ENCODE data around the gene TRAPPC3L.
A peak's percentile ranks its signal among the peaks of the same experiment; 100 is the strongest.

TRAPPC3L gene

GRCh38 chr6:116476002-116476678, 69.3 kb downstream of the TRAPPC3L start:
- no peak overlapping the region for H3K9ac ChIP-seq (ENCODE audit: low read length)
- no peak overlapping the region for H3K27ac ChIP-seq (ENCODE audit: low read depth, low read length)
- H3K4me1 ChIP-seq (ENCODE audit: insufficient read depth, low read length) = no peaks in the 10 kb centered on the region
- no peaks in the 10 kb centered on the region for H3K9me3 ChIP-seq (ENCODE audit: low read length)
- no peaks in the 10 kb centered on the region for H3K36me3 ChIP-seq (ENCODE audit: insufficient read depth, low read length)
- no peaks in the 10 kb centered on the region for H3K27me3 ChIP-seq (ENCODE audit: control insufficient read depth in 1 of 2, insufficient read depth in 2 of 2, low read length in 2 of 2)
- H3K4me3 ChIP-seq (ENCODE audit: low read depth in 1 of 2, low read length in 2 of 2) = no peak overlapping the region

GRCh38 chr6:116475141-116475540, 70.3 kb downstream of the TRAPPC3L start:
- Histone ChIP-seq H3K36me3 (ENCODE audit: insufficient read depth, low read length) (no peaks in the 10 kb centered on the region), H3K27ac (ENCODE audit: low read depth, low read length) (no peak overlapping the region), H3K9me3 (ENCODE audit: low read length) (no peaks in the 10 kb centered on the region), H3K27me3 (ENCODE audit: control insufficient read depth in 1 of 2, insufficient read depth in 2 of 2, low read length in 2 of 2) (no peaks in the 10 kb centered on the region), H3K4me1 (ENCODE audit: insufficient read depth, low read length) (no peaks in the 10 kb centered on the region), H3K4me3 (ENCODE audit: low read depth in 1 of 2, low read length in 2 of 2) (no peak overlapping the region), H3K9ac (ENCODE audit: low read length) (no peak overlapping the region)

- Histone ChIP-seq H3K4me3 (ENCODE audit: low read depth in 1 of 2, low read length in 2 of 2) (no peak overlapping the region), H3K27me3 (ENCODE audit: control insufficient read depth in 1 of 2, insufficient read depth in 2 of 2, low read length in 2 of 2) (no peaks in the 10 kb centered on the region), H3K36me3 (ENCODE audit: insufficient read depth, low read length) (no peaks in the 10 kb centered on the region), H3K9ac (ENCODE audit: low read length) (no peak overlapping the region), H3K9me3 (ENCODE audit: low read length) (no peaks in the 10 kb centered on the region), H3K27ac (ENCODE audit: low read depth, low read length) (no peak overlapping the region), H3K4me1 (ENCODE audit: insufficient read depth, low read length) (no peaks in the 10 kb centered on the region)
These were observed 72.8 kb downstream of the TRAPPC3L start for GRCh38 chr6:116472706-116473105.

GRCh38 chr6:116471531-116471930, 74.0 kb downstream of the TRAPPC3L start:
- H3K9me3 ChIP-seq (ENCODE audit: low read length) = no peaks in the 10 kb centered on the region
- H3K9ac ChIP-seq (ENCODE audit: low read length) = no peak overlapping the region
- H3K27me3 ChIP-seq (ENCODE audit: control insufficient read depth in 1 of 2, insufficient read depth in 2 of 2, low read length in 2 of 2) = no peaks in the 10 kb centered on the region
- H3K4me3 ChIP-seq (ENCODE audit: low read depth in 1 of 2, low read length in 2 of 2) = no peak overlapping the region
- no peak overlapping the region for H3K27ac ChIP-seq (ENCODE audit: low read depth, low read length)
- no peaks in the 10 kb centered on the region for H3K36me3 ChIP-seq (ENCODE audit: insufficient read depth, low read length)
- no peaks in the 10 kb centered on the region for H3K4me1 ChIP-seq (ENCODE audit: insufficient read depth, low read length)

GRCh38 chr6:116468293-116468692, 77.2 kb downstream of the TRAPPC3L start:
- no peak overlapping the region for H3K4me3 ChIP-seq (ENCODE audit: low read depth in 1 of 2, low read length in 2 of 2)
- H3K27me3 ChIP-seq (ENCODE audit: control insufficient read depth in 1 of 2, insufficient read depth in 2 of 2, low read length in 2 of 2) = peaks cover 0 to under 1% of the 10 kb centered on the region in 2 donors
- no peaks in the 10 kb centered on the region for H3K36me3 ChIP-seq (ENCODE audit: insufficient read depth, low read length)
- H3K9me3 ChIP-seq (ENCODE audit: low read length) = no peaks in the 10 kb centered on the region
- H3K27ac ChIP-seq (ENCODE audit: low read depth, low read length) = no peak overlapping the region
- no peaks in the 10 kb centered on the region for H3K4me1 ChIP-seq (ENCODE audit: insufficient read depth, low read length)
- H3K9ac ChIP-seq (ENCODE audit: low read length) = no peak overlapping the region

- no peak overlapping the region for H3K27ac ChIP-seq (ENCODE audit: low read depth, low read length)
- H3K27me3 ChIP-seq (ENCODE audit: control insufficient read depth in 1 of 2, insufficient read depth in 2 of 2, low read length in 2 of 2) = peaks cover 0 to 7% of the 10 kb centered on the region in 2 donors
- no peak overlapping the region for H3K4me3 ChIP-seq (ENCODE audit: low read depth in 1 of 2, low read length in 2 of 2)
- no peaks in the 10 kb centered on the region for H3K9me3 ChIP-seq (ENCODE audit: low read length)
- H3K9ac ChIP-seq (ENCODE audit: low read length) = no peak overlapping the region
- H3K4me1 ChIP-seq (ENCODE audit: insufficient read depth, low read length) = no peaks in the 10 kb centered on the region
- H3K36me3 ChIP-seq (ENCODE audit: insufficient read depth, low read length) = no peaks in the 10 kb centered on the region
These were observed 78.0 kb downstream of the TRAPPC3L start for GRCh38 chr6:116467514-116467913.

GRCh38 chr6:116467096-116467495, 78.4 kb downstream of the TRAPPC3L start:
- Histone ChIP-seq H3K9me3 (ENCODE audit: low read length) (no peaks in the 10 kb centered on the region), H3K4me1 (ENCODE audit: insufficient read depth, low read length) (no peaks in the 10 kb centered on the region), H3K27ac (ENCODE audit: low read depth, low read length) (no peak overlapping the region), H3K9ac (ENCODE audit: low read length) (no peak overlapping the region), H3K4me3 (ENCODE audit: low read depth in 1 of 2, low read length in 2 of 2) (no peak overlapping the region), H3K36me3 (ENCODE audit: insufficient read depth, low read length) (no peaks in the 10 kb centered on the region), H3K27me3 (ENCODE audit: control insufficient read depth in 1 of 2, insufficient read depth in 2 of 2, low read length in 2 of 2) (peaks cover 0 to 9% of the 10 kb centered on the region in 2 donors)

GRCh38 chr6:116465246-116465645, 80.2 kb downstream of the TRAPPC3L start:
- Histone ChIP-seq H3K4me3 (ENCODE audit: low read depth in 1 of 2, low read length in 2 of 2) (no peak overlapping the region), H3K9me3 (ENCODE audit: low read length) (no peaks in the 10 kb centered on the region), H3K4me1 (ENCODE audit: insufficient read depth, low read length) (no peaks in the 10 kb centered on the region), H3K36me3 (ENCODE audit: insufficient read depth, low read length) (no peaks in the 10 kb centered on the region), H3K27me3 (ENCODE audit: control insufficient read depth in 1 of 2, insufficient read depth in 2 of 2, low read length in 2 of 2) (peaks cover 0 to 13% of the 10 kb centered on the region in 2 donors), H3K27ac (ENCODE audit: low read depth, low read length) (no peak overlapping the region), H3K9ac (ENCODE audit: low read length) (no peak overlapping the region)

GRCh38 chr6:116463301-116463700, 82.2 kb downstream of the TRAPPC3L start:
- Histone ChIP-seq H3K4me3 (ENCODE audit: low read depth in 1 of 2, low read length in 2 of 2) (no peak overlapping the region), H3K9ac (ENCODE audit: low read length) (no peak overlapping the region), H3K27ac (ENCODE audit: low read depth, low read length) (no peak overlapping the region), H3K27me3 (ENCODE audit: control insufficient read depth in 1 of 2, insufficient read depth in 2 of 2, low read length in 2 of 2) (peaks cover 0 to 13% of the 10 kb centered on the region in 2 donors), H3K36me3 (ENCODE audit: insufficient read depth, low read length) (no peaks in the 10 kb centered on the region), H3K4me1 (ENCODE audit: insufficient read depth, low read length) (no peaks in the 10 kb centered on the region), H3K9me3 (ENCODE audit: low read length) (no peaks in the 10 kb centered on the region)

- Histone ChIP-seq H3K9ac (ENCODE audit: low read length) (no peak overlapping the region), H3K4me3 (ENCODE audit: low read depth in 1 of 2, low read length in 2 of 2) (peak overlapping the region; percentile 41 to 52), H3K4me1 (ENCODE audit: insufficient read depth, low read length) (no peaks in the 10 kb centered on the region), H3K27ac (ENCODE audit: low read depth, low read length) (peak overlapping the region; percentile 58), H3K36me3 (ENCODE audit: insufficient read depth, low read length) (no peaks in the 10 kb centered on the region), H3K9me3 (ENCODE audit: low read length) (no peaks in the 10 kb centered on the region), H3K27me3 (ENCODE audit: control insufficient read depth in 1 of 2, insufficient read depth in 2 of 2, low read length in 2 of 2) (peaks cover 0 to 13% of the 10 kb centered on the region in 2 donors)
These were observed 83.3 kb downstream of the TRAPPC3L start for GRCh38 chr6:116461932-116462885.

GRCh38 chr6:116461331-116461931, 84.1 kb downstream of the TRAPPC3L start, which contains the start of gene CALHM6:
CALHM6 (plus strand) TSS chr6:116461375; CDS start chr6:116461930, 555 bp downstream.
- Histone ChIP-seq H3K27ac (ENCODE audit: low read depth, low read length) (peak within 1 kb of the TSS; percentile 58), H3K36me3 (ENCODE audit: insufficient read depth, low read length) (no peaks in the 10 kb centered on the region), H3K4me1 (ENCODE audit: insufficient read depth, low read length) (no peaks in the 10 kb centered on the region), H3K4me3 (ENCODE audit: low read depth in 1 of 2, low read length in 2 of 2) (peak within 1 kb of the TSS; percentile 41 to 52), H3K27me3 (ENCODE audit: control insufficient read depth in 1 of 2, insufficient read depth in 2 of 2, low read length in 2 of 2) (peaks cover 0 to 13% of the 10 kb centered on the region in 2 donors), H3K9me3 (ENCODE audit: low read length) (no peaks in the 10 kb centered on the region), H3K9ac (ENCODE audit: low read length) (no peak within 1 kb of the TSS)

Measured in muscle layer of colon (tissue), 2 donors.